SK-MEL-5 (cell line): Measurements from ENCODE around the gene FASN. TPM values are rescaled to one million over a fixed set of nuclear protein-coding genes. Genes with fewer than 3 reads are reported as not detected.

Experiments
- DNase-seq: peaks from one replicate; pipeline ENCODE4 v3.0.0-alpha.2; 2016; ENCODE audit warnings: low read depth, low spot score
- in situ Hi-C: cut with HindIII; loops from 2 replicates; pipeline ENCODE4 v1.10.0; 2016; ENCODE audit warnings: low sequenced_read_pairs, high pct_unique_total_duplicates, low pct_unique_long_range_greater_than_20kb
- total RNA-seq: library from RNA; depleted of rRNA; stranded (reverse); fragments of >200 nt; shearing (Covaris generic); gene quantifications from 2 replicates; pipeline ENCODE4 v1.2.3, GENCODE V29; 2014

Gene FASN
- total RNA-seq, 1 experiment from 2014 or later: 147 TPM

DNA sequence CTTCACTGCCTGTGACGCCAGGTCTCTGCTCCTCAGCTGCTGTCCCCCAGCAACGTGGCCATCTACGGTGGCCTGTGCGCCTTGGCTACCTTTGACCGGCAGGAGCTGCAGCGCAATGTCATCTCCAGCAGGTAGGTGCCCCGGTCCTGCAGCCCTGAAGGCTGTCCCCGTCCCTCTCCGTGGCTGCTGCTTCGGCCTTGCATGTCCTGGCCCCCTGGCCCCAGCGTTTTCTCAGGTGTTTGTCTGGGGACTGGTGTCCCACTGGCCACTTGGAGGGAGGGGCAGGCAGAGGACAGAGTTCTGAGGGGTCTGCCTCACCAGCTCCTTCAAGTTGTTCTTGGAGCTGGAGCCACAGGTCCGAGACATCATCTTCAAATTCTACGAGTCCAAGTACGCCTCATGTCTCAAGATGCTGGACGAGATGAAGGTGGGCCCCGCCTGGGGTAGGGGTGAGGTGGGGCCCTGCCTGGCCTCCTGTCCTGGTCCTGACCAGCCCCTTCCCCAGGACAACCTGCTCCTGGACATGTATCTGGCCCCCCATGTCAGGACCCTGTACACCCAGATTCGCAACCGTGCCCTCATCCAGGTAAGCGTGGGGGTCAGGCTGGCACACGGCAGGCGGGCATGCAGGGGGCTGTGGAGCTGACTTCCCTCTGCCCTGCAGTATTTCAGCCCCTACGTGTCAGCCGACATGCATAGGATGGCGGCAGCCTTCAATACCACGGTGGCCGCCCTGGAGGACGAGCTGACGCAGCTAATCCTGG lies 41.9 kb downstream of the FASN start:
- no peak for DNase-seq
- in situ Hi-C loops: loop anchor here (10.0 kb wide), 1 partner anchor 149 kb away; no protein-coding TSS in a partner anchor

DNA sequence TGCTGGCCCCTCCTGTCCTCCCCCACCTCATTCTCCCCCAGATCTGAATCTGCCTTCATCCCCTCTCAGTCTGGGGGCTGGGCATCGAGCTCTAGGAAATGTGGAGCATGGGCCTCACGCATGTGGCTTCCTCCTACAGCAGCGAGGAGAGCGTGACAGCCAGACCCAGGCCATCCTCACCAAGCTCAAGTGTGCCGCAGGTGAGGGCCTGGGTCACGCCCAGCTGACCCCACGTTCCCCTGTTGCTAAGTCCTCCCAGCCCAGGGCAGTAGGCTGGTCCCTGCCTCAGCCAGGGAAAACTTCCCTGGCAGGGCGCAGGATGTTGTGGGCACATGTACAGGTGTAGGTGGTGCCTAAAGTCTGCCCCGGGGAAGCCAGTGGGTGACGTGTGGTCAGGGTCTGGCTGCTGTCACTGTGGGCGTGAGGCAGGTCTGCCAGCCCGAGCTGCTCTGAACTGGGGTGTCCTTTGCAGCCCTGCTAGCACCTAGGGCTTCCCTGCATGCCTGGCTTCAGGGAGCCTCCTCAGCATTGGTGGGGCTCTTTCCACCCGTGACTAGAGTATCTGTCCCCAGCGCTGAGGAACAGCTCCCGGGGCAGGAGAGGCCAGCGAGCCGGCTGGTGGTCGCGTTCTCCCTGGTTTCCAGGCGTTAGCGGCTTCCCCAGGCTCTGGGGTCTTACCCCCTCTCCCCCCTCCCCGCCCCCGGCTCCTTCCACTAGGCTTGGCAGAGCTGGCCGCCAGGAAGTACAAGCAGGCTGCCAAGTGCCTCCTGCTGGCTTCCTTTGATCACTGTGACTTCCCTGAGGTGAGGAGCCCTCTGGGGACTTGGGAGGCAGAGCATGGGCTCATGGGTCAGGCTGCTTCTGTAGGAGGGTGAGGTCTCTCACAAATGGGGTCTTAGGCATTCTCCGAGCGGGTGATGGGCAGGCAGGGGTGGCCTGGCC lies 42.7 kb downstream of the FASN start:
- in situ Hi-C loops: loop anchor here (10.0 kb wide), 1 partner anchor 150 kb away; no protein-coding TSS in a partner anchor
- no peak for DNase-seq

DNA sequence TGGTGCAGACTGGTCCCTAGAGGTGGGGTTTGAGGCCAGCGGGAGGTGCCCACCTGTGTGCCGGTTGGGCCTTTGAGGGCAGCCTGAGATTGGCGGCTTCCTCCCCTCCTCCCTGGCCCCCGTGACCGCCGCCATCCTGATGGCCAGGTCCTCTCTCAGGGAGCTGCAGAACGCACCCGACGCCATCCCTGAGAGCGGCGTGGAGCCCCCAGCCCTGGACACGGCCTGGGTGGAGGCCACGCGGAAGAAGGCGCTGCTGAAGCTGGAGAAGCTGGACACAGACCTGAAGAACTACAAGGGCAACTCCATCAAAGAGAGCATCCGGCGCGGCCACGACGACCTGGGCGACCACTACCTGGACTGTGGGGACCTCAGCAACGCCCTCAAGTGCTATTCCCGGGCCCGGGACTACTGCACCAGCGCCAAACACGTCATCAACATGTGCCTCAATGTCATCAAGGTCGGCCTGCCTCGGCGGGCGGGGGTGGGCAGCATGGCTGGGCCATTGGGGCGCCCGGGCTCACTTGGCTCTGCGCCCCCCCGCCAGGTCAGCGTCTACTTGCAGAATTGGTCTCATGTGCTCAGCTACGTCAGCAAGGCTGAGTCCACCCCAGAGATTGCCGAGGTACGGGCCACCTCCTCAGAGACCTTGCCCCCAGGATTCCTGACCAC lies 43.5 kb downstream of the FASN start:
- no peak for DNase-seq
- in situ Hi-C loops: loop anchor here (10.0 kb wide), 1 partner anchor 150 kb away; no protein-coding TSS in a partner anchor

DNA sequence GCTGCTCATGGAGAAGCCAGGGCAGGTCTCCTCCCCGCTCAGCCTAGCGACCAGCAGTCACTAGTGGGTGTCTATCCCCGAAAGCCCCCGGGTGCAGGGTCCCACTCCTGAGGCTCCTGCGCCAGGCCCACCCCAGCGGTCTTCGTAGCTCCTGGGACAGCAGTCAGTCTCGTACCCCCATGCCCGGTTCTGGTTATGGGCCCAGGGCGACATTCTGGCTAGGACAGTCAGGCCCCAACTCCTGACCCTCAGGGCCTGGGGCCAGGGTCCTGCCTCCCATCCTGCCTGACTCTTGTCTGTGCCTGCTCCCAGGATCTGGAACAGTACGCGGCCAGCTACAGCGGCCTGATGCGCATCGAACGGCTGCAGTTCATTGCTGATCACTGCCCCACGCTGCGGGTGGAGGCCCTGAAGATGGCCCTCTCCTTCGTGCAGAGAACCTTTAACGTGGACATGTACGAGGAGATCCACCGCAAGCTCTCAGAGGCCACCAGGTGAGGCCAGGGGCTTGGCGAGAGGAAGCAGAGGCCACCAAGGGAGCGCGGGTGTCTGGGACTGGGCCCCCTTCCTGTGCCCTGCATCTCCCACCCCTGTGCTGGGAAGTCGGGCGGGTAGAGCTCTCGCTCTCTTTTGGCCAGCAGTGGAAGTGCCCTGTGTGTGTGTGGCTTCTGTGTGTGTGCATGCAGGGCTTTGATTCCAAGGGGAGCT lies 44.3 kb downstream of the FASN start:
- DNase-seq: no peak
- in situ Hi-C loops: loop anchor here (10.0 kb wide), 1 partner anchor 151 kb away; no protein-coding TSS in a partner anchor

DNA sequence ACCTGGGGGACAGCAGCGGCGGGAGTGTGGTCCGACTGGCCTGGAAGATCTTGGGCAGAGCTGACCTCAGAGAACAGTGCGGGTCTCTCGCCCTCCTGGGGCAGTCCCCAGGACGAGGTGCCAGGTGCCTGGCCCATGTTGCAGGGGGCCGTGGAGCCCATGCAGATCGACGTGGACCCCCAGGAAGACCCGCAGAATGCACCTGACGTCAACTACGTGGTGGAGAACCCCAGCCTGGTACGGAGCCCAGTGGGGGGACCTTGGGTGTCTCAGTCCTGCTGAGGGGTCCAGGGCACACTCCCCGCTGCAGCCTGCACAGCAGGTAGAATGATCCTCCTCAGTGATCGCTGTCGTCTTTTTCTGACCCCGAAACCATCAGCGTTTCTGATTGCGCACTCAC lies 44.9 kb downstream of the FASN start:
- in situ Hi-C loops: loop anchor here (10.0 kb wide), 1 partner anchor 152 kb away; no protein-coding TSS in a partner anchor

DNA sequence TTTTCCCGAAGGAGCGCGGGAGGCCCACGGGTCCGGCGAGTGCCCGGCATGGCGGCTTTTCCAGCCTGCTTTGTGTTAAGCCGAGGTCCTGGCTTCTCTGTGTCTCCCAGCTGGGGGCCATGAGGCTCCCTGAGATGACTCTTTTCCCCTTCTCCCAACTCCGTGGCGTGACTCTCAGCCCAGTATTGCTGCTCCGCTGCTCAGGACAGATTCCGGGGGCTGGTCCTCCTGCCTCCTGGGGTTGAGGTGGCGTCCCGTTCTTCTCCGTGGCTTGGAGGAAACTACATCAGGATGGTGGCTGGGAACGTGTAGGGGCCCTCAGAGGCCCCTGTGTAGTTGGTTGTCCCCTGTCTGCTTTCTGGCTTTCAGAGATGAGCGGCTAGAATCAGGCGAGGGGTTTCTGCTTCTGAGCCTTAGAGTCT lies 45.4 kb downstream of the FASN start:
- in situ Hi-C loops: loop anchor here (10.0 kb wide), 1 partner anchor 152 kb away; no protein-coding TSS in a partner anchor

More for the DNA sequence above, 44.9 kb downstream of the FASN start:
- no peak for DNase-seq

DNA sequence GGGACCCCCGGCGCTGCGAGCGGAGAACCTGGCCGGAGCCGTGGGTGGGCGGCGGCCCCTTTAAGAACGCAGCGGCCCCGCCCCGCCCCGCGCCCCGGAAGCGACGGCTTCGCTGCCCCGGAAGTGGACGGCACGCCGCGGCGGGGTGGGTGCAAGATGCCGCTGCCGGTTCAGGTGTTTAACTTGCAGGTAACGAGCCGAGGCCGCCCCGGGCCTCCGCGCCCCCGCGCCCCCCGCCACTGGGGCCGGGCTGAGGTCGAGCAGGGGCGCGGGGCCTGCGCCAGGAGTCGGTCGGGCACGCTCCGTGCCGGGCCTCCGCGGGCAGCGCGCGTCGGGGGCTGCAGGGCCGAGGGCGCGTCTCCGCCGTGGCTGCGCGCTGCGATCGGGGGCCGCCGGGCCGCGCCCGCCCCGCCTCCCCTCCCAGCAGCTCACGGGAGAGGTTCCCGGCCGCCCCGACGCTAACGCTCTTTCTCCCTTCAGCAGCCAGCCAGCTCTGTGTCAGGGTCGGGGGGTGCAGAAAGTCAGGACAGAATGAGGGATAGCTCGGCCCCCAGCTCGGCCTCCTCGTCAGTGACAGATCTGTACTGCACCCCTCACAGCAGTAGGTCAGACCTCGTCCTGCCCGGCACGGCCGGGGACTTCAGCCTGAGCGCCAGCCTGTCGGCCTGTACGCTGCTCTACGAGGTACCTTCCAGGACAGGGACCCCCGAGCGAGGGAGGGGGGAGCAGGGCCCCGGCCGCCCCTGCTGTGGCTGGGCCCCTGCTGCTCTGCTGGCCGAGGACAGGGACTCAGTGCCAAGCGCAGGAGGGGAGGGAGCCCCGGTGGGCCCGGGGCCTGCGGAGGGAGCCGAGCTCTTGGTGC lies 46.0 kb downstream of the FASN start, which contains the start of the genes GPS1 and RFNG:
Gene GPS1 (plus strand): TSS at position 123 of the 862 bp plus-strand sequence. CDS start 34 bp downstream, at position 157.
Gene RFNG (minus strand): TSS at position 36 of the 862 bp plus-strand sequence. CDS start 45 bp downstream, outside the sequence.
- DNase-seq: peak; percentile 74
- in situ Hi-C loops: loop anchor here (10.0 kb wide), 1 partner anchor 153 kb away; no protein-coding TSS in a partner anchor

More for the DNA sequence above, 45.4 kb downstream of the FASN start:
- no peak for DNase-seq

DNA sequence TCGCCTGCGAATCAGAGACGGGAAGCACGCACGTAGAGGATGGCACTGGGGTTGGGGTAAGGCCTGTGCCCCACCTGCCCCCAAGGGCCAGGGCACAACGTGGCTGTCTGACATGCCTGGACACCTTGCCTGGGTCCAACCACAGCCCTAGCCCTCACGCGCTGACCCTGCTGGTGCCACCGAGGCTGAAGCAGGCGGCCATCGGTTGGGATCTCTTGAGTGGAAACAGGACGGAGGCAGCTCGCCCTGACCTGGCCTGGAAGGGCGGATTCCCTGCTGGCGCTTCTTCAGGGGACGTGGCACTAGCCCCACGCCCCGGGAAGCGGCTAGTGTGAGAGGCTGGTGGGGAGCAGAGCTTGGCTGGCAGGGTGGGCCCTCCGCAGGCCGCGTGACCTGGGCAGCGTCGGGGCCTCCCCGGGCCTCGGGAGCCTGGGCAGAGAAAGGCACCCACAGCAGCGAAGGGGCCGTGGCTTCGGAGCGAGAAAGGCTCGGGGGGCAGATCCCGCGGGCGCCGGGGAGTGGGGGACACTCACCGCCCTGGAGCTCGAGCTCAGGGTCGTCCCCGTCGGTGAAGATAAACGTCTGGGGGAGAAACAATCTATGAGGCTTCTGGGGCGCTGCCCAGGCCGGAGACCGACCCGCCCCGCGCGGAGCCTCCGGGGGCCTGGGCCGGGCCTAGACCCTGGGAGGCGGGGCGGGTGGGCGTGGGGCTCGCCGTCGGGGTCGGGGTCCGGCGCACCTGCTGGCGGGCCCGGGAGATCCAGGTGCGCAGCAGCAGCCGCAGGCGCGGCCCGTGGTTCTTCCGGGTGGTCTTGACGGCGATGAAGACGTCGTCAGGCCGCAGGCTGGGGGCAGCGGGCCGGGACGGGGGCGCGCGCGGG lies 47.0 kb downstream of the FASN start:
- in situ Hi-C loops: loop anchor here (10.0 kb wide), 1 partner anchor 154 kb away; no protein-coding TSS in a partner anchor
- no peak for DNase-seq

DNA sequence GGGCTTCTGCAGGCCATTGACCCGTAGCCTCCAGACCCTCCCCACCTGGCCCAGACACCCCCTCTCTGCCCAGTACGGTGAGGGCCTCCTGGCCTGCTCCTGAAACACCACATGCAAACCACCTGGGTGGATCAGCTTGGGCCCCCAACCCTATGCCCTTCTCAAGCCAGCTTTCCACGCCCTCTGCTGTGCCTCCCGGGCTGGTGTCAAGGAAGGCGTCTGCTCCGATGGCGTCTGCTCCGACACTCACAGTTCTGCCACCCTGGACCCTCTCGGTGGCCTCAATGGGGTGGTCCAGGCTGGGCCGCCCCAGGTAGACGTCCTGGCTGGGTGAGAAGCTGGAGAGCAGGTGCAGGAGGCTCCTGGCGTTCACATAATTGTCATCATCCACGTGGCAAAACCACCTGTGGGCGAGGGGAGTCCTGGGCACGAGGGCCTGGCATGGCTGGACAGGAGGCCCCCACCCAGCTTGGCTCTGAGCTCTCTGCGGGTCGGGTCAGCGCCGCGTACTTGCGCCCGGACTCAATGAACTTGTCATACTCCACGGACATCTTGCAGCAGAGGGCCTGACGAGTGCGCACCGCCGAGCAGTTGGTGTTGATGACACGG lies 47.8 kb downstream of the FASN start:
- no peak for DNase-seq
- in situ Hi-C loops: loop anchor here (10.0 kb wide), 1 partner anchor 155 kb away; no protein-coding TSS in a partner anchor

DNA sequence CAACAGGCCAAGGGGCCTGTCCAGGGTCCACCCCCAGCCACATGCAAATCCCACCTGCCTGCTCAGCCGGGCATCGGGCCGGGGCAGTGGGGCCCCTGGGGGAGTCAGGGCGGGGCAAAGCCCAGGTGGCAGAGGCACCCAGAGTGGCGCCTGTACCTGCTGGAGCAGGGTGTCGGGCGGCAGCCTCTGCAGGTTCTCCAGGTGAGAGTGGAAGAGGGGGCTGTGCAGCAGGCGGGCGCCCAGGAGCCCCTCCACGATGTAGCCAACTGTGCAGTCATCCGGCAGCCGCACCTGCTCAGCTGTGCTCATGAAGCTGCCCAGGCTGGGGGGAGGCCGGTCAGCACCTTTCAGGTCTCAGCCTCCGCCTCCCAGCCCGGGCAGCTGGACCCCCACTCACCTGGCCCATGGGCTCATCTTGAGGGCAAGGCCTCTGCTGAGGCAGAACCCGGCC lies 48.5 kb downstream of the FASN start:
- in situ Hi-C loops: no loop called here
- no peak for DNase-seq

DNA sequence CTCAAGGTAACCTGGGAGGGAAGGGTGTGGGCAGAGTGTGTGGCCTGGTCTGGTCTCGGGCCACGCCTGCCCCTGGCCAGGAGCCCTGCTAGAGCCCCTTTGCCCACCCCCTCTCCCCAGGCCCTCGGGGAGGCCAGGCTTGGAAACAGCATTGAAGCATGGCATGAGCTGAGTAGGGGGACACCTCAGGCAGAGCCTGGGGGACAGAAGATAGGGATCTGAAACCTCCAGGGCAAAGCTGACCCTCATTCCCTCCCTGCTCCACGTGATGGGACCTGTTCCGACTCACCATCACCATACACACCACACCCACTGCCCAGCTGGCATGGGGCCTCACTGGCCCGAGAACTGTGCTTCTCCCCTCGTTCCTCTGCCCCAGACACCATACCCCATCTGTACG lies 48.9 kb downstream of the FASN start:
- DNase-seq: no peak
- in situ Hi-C loops: no loop called here

DNA sequence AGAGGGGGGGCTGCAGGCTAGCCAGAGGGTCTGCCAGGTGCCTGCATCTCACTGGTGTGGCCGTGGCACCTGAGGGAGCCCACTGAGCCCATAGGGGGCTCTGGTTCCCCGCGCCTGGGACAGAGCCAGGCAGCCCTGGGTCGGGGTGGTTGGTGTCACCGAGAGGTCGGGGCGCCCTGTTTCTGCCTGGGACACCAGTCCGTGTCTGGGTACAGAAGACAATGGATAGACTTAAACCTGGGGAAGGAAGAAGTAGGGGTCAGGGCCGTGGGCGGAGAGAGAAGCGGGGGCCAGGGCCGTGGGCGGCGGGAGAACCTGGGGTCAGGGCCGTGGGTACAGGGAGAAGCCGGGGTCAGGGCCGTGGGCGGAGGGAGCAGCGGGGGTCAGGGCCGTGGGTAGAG lies 49.5 kb downstream of the FASN start:
- DNase-seq: no peak
- in situ Hi-C loops: no loop called here

DNA sequence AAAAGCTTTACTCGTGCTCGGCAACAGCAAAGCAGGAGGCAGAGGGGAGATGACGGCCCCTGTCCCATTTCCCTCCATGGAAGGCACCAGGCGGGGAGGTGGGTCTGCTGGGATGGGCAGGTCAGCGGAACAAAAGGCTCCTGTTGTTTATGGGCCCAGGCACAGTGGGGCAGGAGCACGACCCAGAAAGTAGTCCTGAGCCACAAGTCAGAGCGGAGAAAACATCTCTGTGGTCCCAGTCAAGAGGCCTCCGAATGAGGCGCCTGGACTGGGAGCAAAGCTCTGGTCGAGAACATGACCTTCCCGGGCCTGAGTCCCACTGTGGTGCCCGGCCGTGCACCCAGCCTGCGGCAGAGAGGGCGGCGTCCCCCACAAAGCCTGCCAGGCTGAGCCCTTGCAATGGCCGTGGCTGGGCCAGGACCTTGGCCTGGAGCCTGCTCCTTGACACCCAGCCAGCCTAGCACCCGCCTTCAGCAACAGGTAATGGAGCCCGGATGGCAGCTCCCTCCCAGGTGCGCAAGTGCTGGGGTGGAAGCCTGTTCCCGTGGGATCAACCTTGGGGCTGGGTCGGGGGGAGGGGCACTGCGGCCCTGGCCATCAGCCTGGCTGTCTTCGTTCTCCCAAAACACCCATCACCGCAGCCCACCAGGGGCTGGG lies 50.0 kb downstream of the FASN start:
- no peak for DNase-seq
- in situ Hi-C loops: no loop called here

DNA sequence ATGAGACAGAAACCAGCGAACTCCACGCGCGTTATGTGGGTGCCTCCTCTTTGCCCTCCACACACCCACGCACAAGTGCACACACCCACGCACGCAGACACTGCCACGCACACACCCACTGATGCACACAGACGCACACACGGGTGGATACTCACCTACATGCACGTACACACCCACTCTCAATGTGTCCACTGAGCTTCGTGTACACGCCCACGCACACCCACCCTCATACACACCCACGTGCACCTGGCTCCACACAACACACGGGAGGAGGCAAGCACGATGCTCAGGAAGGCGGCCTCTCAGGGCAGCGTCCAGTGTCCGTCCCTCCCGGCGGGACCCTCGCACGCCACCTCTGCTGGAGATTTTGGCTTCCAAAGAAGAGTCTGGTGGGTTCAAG lies 50.7 kb downstream of the FASN start:
- DNase-seq: no peak
- in situ Hi-C loops: no loop called here
